ENCODE measurements around the gene MYMX. TPM values are rescaled to one million over a fixed set of nuclear protein-coding genes. Genes with fewer than 3 reads are reported as not detected.

The MYMX gene
- total RNA-seq, 2 experiments from 2014 or later: not detected

DNA sequence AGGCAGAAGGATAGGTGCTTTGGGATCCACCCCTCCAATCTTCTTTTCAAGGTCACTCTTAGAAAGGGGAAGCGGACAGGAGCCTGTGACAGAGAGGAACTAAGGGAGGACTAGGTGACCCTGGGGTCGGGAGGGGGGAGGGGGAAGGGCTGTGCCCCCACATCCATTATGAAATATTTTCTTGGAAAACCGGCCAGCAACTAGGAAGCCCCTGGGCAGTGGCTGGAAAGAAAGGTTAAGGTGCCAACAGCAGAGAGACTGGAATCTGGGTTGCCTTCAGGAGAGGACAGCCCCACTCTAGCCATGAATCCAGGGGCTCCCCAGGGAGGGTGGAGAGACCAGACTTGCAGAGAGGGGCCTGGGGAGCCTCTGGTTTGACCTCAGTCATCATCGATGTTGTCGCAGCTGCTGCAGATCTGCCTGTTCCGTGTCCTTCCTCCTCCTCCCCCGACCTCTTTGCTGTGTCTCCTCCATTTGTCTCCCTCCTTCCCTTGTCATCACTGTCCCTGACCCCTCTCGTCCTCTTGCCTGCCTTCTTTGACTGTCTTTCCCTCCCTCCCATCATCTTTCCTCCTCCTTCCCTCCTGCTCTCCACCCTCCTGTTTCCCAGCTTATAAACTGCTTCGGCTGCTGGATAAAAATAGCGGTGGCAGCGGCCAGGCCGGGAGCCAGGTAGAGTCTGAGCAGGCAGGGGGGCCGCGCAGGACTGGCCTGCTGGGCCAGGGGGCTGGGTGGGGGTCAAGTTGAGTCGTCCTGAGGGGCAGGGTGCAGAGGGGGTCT is 9.8 kb downstream of the MYMX start:
- DNase-seq (no peak), ATAC-seq (no peak)
- Mint-ChIP-seq H3K4me3 (no peak overlapping the region), H3K36me3 (ENCODE audit: low read depth) (peaks cover 44% of the 10 kb centered on the region), H3K27ac (no peak overlapping the region), H3K27me3 (no peaks in the 10 kb centered on the region), H3K4me1 (ENCODE audit: low read depth) (peaks cover 31% of the 10 kb centered on the region), H3K9me3 (no peaks in the 10 kb centered on the region)
- ChIA-PET POLR2A (interaction anchor here (0.6 to 7.7 kb wide), 6 partner anchors 9 to 174 kb away, joined by 3 to 131 read pairs (median 15); partner anchors contain the start of genes HSP90AB1, MYMX and SLC35B2), CTCF (interaction anchor here (1.4 to 7.1 kb wide), 3 partner anchors 8 to 129 kb away, joined by 3 to 52 read pairs (median 28); no protein-coding TSS in a partner anchor)
- intact Hi-C loops (cut with micrococcal nuclease): no loop called here
- TF ChIP-seq, protein P1, sequence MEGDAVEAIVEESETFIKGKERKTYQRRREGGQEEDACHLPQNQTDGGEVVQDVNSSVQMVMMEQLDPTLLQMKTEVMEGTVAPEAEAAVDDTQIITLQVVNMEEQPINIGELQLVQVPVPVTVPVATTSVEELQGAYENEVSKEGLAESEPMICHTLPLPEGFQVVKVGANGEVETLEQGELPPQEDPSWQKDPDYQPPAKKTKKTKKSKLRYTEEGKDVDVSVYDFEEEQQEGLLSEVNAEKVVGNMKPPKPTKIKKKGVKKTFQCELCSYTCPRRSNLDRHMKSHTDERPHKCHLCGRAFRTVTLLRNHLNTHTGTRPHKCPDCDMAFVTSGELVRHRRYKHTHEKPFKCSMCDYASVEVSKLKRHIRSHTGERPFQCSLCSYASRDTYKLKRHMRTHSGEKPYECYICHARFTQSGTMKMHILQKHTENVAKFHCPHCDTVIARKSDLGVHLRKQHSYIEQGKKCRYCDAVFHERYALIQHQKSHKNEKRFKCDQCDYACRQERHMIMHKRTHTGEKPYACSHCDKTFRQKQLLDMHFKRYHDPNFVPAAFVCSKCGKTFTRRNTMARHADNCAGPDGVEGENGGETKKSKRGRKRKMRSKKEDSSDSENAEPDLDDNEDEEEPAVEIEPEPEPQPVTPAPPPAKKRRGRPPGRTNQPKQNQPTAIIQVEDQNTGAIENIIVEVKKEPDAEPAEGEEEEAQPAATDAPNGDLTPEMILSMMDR (IDR thresholded peaks at IDR 0.05): no peak

DNA sequence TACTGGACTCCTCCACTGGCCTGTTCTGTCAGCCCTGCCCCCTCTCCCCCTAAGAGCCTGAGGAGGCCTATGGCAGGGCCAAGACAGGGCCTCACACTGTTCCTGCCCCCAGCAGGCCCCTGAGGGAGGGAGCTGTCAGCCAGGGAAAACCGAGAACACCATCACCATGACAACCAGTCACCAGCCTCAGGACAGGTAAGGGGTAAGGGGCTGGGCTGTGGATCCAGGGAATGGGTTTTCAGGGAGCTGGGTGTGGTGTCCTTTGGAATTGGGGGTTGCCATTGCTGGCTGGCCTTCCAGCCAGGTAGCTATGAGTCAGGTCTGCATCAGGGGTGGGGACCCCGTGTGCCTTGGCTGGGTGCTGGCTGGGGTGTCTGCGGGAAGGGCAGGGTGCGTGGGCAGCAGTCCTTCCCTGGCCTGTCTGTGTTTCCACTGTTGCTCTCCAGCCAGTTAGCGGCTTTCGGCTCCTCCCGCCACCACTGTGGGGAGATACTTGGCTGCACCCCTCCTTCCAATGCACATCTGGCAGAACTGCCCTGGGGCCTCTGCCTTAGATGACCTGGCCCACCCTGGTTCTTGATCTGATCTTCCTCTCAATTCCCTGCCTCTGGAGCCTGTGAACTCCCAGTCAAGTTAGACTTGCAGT is 10.5 kb downstream of the MYMX start:
- intact Hi-C loops (cut with micrococcal nuclease): no loop called here
- H3K4me3 Mint-ChIP-seq: no peak overlapping the region
- TF ChIP-seq, protein P1 (IDR thresholded peaks at IDR 0.05): no peak
- ATAC-seq (no peak), DNase-seq (no peak)
- peaks cover 48% of the 10 kb centered on the region for H3K36me3 Mint-ChIP-seq (ENCODE audit: low read depth)
- no peak overlapping the region for H3K27ac Mint-ChIP-seq
- peaks cover 26% of the 10 kb centered on the region for H3K4me1 Mint-ChIP-seq (ENCODE audit: low read depth)
- no peaks in the 10 kb centered on the region for H3K27me3 Mint-ChIP-seq
- no peaks in the 10 kb centered on the region for H3K9me3 Mint-ChIP-seq
- ChIA-PET CTCF (interaction anchor here (1.3 to 7.1 kb wide), 5 partner anchors 7 to 129 kb away, joined by 3 to 52 read pairs (median 4); no protein-coding TSS in a partner anchor), POLR2A (interaction anchor here (0.6 to 7.7 kb wide), 3 partner anchors 8 to 17 kb away, joined by 4 to 131 read pairs (median 6); partner anchors contain the start of genes HSP90AB1 and MYMX)

DNA sequence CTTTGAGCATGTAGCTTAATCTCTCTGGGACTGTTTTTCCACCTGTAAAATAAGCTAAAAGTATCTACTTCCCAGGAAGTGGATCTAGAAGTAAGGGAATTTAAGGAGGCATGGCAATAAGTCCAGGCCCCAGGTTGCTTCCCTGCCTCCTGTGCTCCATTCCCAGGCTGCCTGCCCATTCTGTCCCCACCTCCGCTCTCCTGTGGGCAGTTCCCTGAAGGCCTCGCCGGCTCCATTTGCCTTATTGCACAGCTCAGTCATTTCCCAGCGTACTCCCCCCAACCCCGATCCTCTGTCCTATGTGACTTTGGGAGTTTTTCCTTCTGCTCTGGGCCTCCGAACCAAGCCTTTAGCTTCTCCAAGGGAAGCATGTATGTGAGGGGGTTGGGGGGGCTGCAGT is 11.3 kb downstream of the MYMX start:
- intact Hi-C loops (cut with micrococcal nuclease): no loop called here
- CTCF ChIA-PET: interaction anchor here (1.3 to 7.1 kb wide), 3 partner anchors 7 to 55 kb away, joined by 3 to 52 read pairs (median 4); no protein-coding TSS in a partner anchor
- ATAC-seq (no peak), DNase-seq (no peak)
- POLR2A ChIA-PET: interaction anchor here (7.7 kb wide), 1 partner anchor 17 kb away, joined by 131 read pairs; the partner anchor contains the start of gene HSP90AB1
- no peaks in the 10 kb centered on the region for H3K9me3 Mint-ChIP-seq
- TF ChIP-seq, protein P1 (IDR thresholded peaks at IDR 0.05): no peak
- H3K4me3 Mint-ChIP-seq: no peak overlapping the region
- no peak overlapping the region for H3K27ac Mint-ChIP-seq
- peaks cover 18% of the 10 kb centered on the region for H3K4me1 Mint-ChIP-seq (ENCODE audit: low read depth)
- no peaks in the 10 kb centered on the region for H3K27me3 Mint-ChIP-seq
- H3K36me3 Mint-ChIP-seq (ENCODE audit: low read depth): peaks cover 52% of the 10 kb centered on the region

DNA sequence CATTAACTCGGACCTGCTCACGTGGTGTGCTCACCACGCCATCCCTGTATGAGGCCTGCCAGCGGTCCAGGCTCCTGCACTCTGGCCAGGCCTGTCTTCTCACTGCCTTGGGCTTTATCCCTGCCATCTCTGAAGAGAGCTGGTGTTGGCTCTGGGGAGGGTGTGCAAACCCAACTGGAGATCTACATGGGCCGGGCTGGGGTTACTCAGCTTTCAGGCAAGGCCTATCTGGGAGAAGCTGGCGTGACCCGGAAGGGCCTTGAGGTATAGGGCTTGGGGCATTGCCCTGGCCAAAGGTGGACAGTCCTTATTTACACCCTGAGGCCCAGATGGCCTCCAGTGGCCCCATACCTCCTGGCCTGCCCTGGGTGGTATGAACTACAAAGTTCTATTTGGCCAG is 11.7 kb downstream of the MYMX start:
- DNase-seq (no peak), ATAC-seq (no peak)
- Mint-ChIP-seq H3K27ac (no peak overlapping the region), H3K27me3 (no peaks in the 10 kb centered on the region), H3K4me1 (ENCODE audit: low read depth) (peaks cover 17% of the 10 kb centered on the region), H3K9me3 (no peaks in the 10 kb centered on the region), H3K36me3 (ENCODE audit: low read depth) (peaks cover 53% of the 10 kb centered on the region), H3K4me3 (no peak overlapping the region)
- ChIA-PET CTCF (interaction anchor here (1.3 to 1.7 kb wide), 2 partner anchors 10 to 55 kb away, joined by 3 to 4 read pairs; no protein-coding TSS in a partner anchor), POLR2A (interaction anchor here (7.7 kb wide), 1 partner anchor 16 kb away, joined by 131 read pairs; the partner anchor contains the start of gene HSP90AB1)
- TF ChIP-seq, protein P1 (IDR thresholded peaks at IDR 0.05): no peak
- intact Hi-C loops (cut with micrococcal nuclease): no loop called here
